ENCODE data around the gene FHIT. TPM values are rescaled to one million over a fixed set of nuclear protein-coding genes. Genes with fewer than 3 reads are reported as not detected.

Gene FHIT
- total and polyA plus RNA-seq, 10 of the 15 experiments (the other 5 are each of a cell fraction or from before 2014, with no cell fraction given), result 4.2 to 14.9 (median 9.4) TPM

DNA sequence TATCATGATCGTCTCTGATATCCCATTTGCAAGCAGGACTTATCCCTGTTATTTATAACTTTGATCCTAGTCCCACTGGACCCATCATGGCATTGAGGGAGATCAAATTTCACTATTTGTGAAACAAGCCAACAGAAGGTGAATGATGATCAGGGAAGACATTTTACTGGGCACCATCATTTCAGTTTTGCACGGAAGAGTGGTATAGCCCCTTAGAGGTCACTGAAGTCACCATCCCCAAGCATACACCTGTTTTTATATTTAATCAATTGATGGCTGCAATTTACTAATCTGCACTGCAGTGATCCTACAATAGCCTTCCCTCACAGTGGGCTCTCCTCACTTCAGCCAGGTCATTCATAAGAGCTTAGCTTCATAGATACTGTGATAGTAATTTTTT is 132.4 kb downstream of the FHIT start (continued):
- TF ChIP-seq SMAD5 (IDR thresholded peaks at IDR 0.05; ENCODE audit: low read depth) (no peak), STAT3 (IDR thresholded peaks at IDR 0.05; ENCODE audit: low read depth, low read length) (no peak), MTA3 (IDR thresholded peaks at IDR 0.05; ENCODE audit: borderline replicate concordance, low read length) (no peak), CEBPB (IDR thresholded peaks at IDR 0.05; ENCODE audit: borderline replicate concordance in 1 of 2, low read depth in 2 of 2, low read length in 2 of 2) (no peak)
- TF ChIP-seq, protein P1, sequence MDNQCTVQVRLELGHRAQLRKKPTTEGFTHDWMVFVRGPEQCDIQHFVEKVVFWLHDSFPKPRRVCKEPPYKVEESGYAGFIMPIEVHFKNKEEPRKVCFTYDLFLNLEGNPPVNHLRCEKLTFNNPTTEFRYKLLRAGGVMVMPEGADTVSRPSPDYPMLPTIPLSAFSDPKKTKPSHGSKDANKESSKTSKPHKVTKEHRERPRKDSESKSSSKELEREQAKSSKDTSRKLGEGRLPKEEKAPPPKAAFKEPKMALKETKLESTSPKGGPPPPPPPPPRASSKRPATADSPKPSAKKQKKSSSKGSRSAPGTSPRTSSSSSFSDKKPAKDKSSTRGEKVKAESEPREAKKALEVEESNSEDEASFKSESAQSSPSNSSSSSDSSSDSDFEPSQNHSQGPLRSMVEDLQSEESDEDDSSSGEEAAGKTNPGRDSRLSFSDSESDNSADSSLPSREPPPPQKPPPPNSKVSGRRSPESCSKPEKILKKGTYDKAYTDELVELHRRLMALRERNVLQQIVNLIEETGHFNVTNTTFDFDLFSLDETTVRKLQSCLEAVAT (IDR thresholded peaks at IDR 0.05), result no peak
- TF ChIP-seq, protein P2, sequence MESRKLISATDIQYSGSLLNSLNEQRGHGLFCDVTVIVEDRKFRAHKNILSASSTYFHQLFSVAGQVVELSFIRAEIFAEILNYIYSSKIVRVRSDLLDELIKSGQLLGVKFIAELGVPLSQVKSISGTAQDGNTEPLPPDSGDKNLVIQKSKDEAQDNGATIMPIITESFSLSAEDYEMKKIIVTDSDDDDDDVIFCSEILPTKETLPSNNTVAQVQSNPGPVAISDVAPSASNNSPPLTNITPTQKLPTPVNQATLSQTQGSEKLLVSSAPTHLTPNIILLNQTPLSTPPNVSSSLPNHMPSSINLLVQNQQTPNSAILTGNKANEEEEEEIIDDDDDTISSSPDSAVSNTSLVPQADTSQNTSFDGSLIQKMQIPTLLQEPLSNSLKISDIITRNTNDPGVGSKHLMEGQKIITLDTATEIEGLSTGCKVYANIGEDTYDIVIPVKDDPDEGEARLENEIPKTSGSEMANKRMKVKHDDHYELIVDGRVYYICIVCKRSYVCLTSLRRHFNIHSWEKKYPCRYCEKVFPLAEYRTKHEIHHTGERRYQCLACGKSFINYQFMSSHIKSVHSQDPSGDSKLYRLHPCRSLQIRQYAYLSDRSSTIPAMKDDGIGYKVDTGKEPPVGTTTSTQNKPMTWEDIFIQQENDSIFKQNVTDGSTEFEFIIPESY (IDR thresholded peaks at IDR 0.05), result no peak

DNA sequence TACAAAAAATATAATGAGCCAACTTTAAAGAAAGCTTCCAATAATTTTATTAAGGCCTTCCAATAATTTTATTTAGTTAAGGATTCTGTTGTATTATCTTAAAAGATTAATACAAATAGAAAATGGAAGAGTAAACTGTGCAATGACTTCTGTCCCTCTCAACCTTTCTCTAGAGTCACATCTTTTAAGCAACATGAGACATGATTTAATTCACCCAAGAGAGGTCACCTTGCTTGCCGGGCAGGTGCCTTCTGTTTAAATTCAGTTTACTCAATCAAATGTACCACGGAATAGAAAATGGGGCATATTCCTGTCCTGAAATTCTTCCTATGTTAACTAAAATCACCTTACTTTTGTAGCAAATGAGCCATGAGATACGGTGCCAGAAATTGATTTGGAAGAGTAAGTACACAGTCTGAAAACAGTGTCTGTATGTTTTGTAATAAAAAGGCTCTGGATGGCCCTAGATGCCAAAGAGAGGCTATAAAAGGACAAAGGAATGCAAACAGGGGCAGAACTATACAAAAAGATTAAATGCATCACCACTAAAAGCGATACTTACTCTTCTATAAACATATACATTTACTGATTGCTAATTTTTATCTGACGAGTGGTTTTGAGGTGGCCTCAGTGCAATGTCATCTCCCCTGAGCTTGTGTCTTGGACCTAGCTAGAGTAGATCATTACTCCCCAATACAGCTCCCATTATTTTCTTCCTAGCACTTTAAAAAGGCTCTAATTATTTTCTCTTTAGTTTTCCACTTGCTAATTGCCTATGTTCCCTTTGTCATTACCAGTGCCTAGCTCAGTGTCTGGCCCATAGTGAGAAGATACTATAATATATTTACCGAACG is 134.0 kb downstream of the FHIT start:
- no peak overlapping the region for H3K4me3 ChIP-seq
- no peak overlapping the region for H2AFZ ChIP-seq (ENCODE audit: control insufficient read depth, low read depth, low read length)
- TF ChIP-seq HCFC1 (IDR thresholded peaks at IDR 0.05; ENCODE audit: low read length), result no peak
- no peak for TF ChIP-seq FOXK2 (IDR thresholded peaks at IDR 0.05)
- no peak for TF ChIP-seq JUNB (IDR thresholded peaks at IDR 0.05)
- TF ChIP-seq ZNF384 (IDR thresholded peaks at IDR 0.05; ENCODE audit: borderline replicate concordance, low read depth, low read length), result no peak
- no peak for TF ChIP-seq CHD4 (IDR thresholded peaks at IDR 0.05)
- TF ChIP-seq STAT3 (IDR thresholded peaks at IDR 0.05; ENCODE audit: low read depth, low read length), result no peak
- TF ChIP-seq FOS (IDR thresholded peaks at IDR 0.05; ENCODE audit: borderline replicate concordance, extremely low read depth, insufficient read length), result no peak
- TF ChIP-seq, protein P3, sequence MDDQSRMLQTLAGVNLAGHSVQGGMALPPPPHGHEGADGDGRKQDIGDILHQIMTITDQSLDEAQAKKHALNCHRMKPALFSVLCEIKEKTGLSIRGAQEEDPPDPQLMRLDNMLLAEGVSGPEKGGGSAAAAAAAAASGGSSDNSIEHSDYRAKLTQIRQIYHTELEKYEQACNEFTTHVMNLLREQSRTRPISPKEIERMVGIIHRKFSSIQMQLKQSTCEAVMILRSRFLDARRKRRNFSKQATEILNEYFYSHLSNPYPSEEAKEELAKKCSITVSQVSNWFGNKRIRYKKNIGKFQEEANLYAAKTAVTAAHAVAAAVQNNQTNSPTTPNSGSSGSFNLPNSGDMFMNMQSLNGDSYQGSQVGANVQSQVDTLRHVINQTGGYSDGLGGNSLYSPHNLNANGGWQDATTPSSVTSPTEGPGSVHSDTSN (IDR thresholded peaks at IDR 0.05; ENCODE audit: insufficient replicate concordance, low read depth, low read length), result no peak
- TF ChIP-seq, protein P4, sequence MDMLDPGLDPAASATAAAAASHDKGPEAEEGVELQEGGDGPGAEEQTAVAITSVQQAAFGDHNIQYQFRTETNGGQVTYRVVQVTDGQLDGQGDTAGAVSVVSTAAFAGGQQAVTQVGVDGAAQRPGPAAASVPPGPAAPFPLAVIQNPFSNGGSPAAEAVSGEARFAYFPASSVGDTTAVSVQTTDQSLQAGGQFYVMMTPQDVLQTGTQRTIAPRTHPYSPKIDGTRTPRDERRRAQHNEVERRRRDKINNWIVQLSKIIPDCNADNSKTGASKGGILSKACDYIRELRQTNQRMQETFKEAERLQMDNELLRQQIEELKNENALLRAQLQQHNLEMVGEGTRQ (IDR thresholded peaks at IDR 0.05; ENCODE audit: borderline replicate concordance, low read depth, low read length), result no peak
- TF ChIP-seq MTA2 (IDR thresholded peaks at IDR 0.05; ENCODE audit: low read depth), result no peak
- no peak for TF ChIP-seq NR2F1 (conservative IDR thresholded peaks at IDR 0.05)
- TF ChIP-seq POLR2AphosphoS2 (IDR thresholded peaks at IDR 0.05; ENCODE audit: low read depth, low read length), result no peak
- peaks cover 4% of the 10 kb centered on the region for H3K4me1 ChIP-seq (ENCODE audit: control insufficient read depth, insufficient read depth, low read length)
- FAIRE-seq, result no peak
- H3K79me2 ChIP-seq (ENCODE audit: control insufficient read depth, insufficient read depth, low read length), result no peaks in the 10 kb centered on the region
- H3K4me2 ChIP-seq (ENCODE audit: control insufficient read depth, insufficient read depth), result no peak overlapping the region
- H3K36me3 ChIP-seq (ENCODE audit: control insufficient read depth in 2 of 2, insufficient read depth in 2 of 2, low read length in 1 of 2), result no peaks in the 10 kb centered on the region
- no TSS peak for BruUV-seq (replicated peaks)
- intact Hi-C loops (cut with micrococcal nuclease; ENCODE audit: unreplicated experiment) (no loop called here), in situ Hi-C loops (cut with MboI) (no loop called here)
- H3K9ac ChIP-seq (ENCODE audit: control insufficient read depth, insufficient read depth, low read length), result no peak overlapping the region
- no peak for DNase-seq (ENCODE audit: low read depth, low spot score)
- no peaks in the 10 kb centered on the region for H4K20me1 ChIP-seq (ENCODE audit: control insufficient read depth, insufficient read depth)
- RAD21 ChIA-PET (ENCODE audit: unreplicated experiment), result no interaction called here
- CTCF ChIA-PET, result no interaction called here
- no peak for ATAC-seq
- H3K9me3 ChIP-seq (replicated peaks; ENCODE audit: control insufficient read depth, insufficient read depth, low read length), result no peaks in the 10 kb centered on the region
- H3K27me3 ChIP-seq (replicated peaks in 1 of 2; ENCODE audit: control insufficient read depth in 2 of 2, insufficient read depth in 2 of 2, low read length in 1 of 2), result no peaks in the 10 kb centered on the region
- POLR2A ChIA-PET, result no interaction called here
- H3K27ac ChIP-seq (ENCODE audit: control insufficient read depth, insufficient read depth), result no peak overlapping the region
- SMC1A ChIA-PET (ENCODE audit: uncharacterized antibody, unreplicated experiment), result no interaction called here
- 92% methylated on average over 7 of the region's 7 CpGs for WGBS (ENCODE audit: insufficient coverage, insufficient replicate concordance, low lambda C conversion rate, missing lambda C conversion rate)
